ENCODE data around the gene GLI1.
"Not testable (repeated sequence)": the region's sequence is repeated elsewhere in the genome, so short reads cannot be mapped to it uniquely, and the experiment has no call there.

Gene GLI1

GRCh38 chr12:57441846-57442427 lies 17.6 kb upstream of the GLI1 start:
- DNase-seq, result no peak

- not testable (repeated sequence) for DNase-seq
Measured at GRCh38 chr12:57444337-57444736, 15.2 kb upstream of the GLI1 start.

GRCh38 chr12:57444744-57445143 lies 14.8 kb upstream of the GLI1 start:
- no peak for DNase-seq

GRCh38 chr12:57446292-57446960 lies 13.2 kb upstream of the GLI1 start:
- DNase-seq, result no peak

GRCh38 chr12:57448669-57449068 lies 10.9 kb upstream of the GLI1 start:
- no peak for DNase-seq

GRCh38 chr12:57449375-57449774 lies 10.2 kb upstream of the GLI1 start:
- no peak for DNase-seq

- no peak for DNase-seq
Measured at GRCh38 chr12:57450057-57450456, 9.5 kb upstream of the GLI1 start.

GRCh38 chr12:57451233-57451778 lies 8.3 kb upstream of the GLI1 start:
- no peak for DNase-seq

- no peak for DNase-seq
Measured at GRCh38 chr12:57452181-57452936, 7.2 kb upstream of the GLI1 start.

GRCh38 chr12:57452937-57453509 lies 6.6 kb upstream of the GLI1 start:
- peak; percentile 15 for DNase-seq

- DNase-seq, result no peak
Measured at GRCh38 chr12:57454213-57454565, 5.4 kb upstream of the GLI1 start.

- no peak for DNase-seq
Measured at GRCh38 chr12:57454566-57455373, 4.8 kb upstream of the GLI1 start, which contains the start of gene INHBE. Gene INHBE, plus strand, starts transcription at chr12:57455307. Its CDS starts 230 bp downstream, at chr12:57455537.

GRCh38 chr12:57455374-57456144 lies 4.0 kb upstream of the GLI1 start:
- no peak for DNase-seq

- peak; percentile 44 for DNase-seq
Measured at GRCh38 chr12:57456145-57456700, 3.4 kb upstream of the GLI1 start.

- no peak for DNase-seq
Measured at GRCh38 chr12:57456737-57457490, 2.7 kb upstream of the GLI1 start.

GRCh38 chr12:57458665-57459054 lies 925 bp upstream of the GLI1 start:
- DNase-seq, result no peak

GRCh38 chr12:57459055-57459749 lies 383 bp upstream of the GLI1 start:
- DNase-seq, result peak; percentile 86

- DNase-seq, result no peak
Measured at GRCh38 chr12:57460468-57460784, 841 bp downstream of the GLI1 start.

GRCh38 chr12:57460841-57461275 lies 1.3 kb downstream of the GLI1 start:
- DNase-seq, result no peak

- no peak for DNase-seq
Measured at GRCh38 chr12:57461276-57461916, 1.8 kb downstream of the GLI1 start.
